HG03342 (cell line): Measurements from ENCODE around the gene TAPBP.

ENCODE experiments used
- ATAC-seq: cut with Tn5 transposase; IDR thresholded peaks from one replicate; pipeline ENCODE4 v1.9.1; 2021; ENCODE audit warnings: mild to moderate bottlenecking, moderate library complexity; ENCODE audit not compliant: unreplicated experiment

TAPBP gene

DNA sequence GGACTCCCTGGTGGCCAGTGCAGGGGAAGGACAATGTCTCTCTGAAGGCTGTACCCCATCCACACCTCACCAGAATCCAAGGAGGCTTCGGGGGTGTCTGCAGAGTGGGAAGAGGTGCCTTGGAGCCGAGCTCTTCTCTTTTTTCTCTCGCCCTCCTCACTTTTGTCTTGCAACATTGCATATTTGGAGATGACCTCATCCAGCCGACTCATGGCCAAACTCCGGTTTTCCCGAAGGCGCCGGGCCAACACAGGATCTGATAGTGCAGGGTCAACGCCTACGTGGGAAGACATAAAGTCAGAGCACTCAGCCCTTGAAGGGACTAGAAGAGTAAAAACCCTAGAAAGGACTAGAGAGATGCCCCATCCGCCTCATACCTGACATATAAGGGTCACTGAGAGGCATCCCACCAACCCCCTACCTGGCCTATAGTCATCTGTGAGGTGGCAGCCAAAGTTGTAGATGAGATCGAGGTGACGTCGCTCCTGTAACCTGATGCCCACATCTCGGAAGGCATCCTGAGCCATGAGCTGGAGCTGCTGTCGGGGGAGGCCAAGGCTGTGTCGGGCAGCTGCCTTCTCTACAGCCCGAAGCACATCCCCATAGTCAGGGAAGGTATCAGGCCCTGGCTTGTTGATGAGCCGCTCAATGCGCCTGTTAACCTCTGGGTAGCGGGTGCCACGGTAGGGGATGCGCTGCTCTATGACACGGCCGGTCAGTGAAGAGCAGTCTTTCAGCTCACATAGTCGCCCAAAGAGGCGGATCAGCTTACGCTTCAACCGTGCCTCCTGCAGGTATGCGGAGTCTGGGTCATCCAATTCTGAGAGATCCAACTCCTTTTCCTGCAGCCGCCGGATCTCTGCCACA is 6.7 kb upstream of the TAPBP start:
- ATAC-seq, result no peak

DNA sequence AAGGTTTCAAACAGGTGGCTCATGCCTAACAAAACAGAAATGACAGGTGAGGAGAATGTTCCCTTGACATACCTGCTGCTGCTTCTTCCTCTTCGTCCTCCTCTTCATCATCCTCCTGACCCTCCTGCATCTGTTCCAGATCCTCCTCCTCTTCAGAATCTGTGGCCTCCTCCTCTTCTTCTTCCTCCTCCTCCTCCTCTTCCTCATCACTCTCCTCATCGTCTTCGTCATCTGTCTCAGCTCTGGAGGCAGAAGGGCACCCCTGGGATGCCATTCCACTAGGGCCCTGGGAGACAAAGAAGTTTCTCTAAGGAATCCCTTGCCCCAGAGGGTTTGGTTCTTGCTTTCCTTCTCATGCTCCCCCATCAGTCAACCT is 6.0 kb upstream of the TAPBP start:
- ATAC-seq, result no peak

DNA sequence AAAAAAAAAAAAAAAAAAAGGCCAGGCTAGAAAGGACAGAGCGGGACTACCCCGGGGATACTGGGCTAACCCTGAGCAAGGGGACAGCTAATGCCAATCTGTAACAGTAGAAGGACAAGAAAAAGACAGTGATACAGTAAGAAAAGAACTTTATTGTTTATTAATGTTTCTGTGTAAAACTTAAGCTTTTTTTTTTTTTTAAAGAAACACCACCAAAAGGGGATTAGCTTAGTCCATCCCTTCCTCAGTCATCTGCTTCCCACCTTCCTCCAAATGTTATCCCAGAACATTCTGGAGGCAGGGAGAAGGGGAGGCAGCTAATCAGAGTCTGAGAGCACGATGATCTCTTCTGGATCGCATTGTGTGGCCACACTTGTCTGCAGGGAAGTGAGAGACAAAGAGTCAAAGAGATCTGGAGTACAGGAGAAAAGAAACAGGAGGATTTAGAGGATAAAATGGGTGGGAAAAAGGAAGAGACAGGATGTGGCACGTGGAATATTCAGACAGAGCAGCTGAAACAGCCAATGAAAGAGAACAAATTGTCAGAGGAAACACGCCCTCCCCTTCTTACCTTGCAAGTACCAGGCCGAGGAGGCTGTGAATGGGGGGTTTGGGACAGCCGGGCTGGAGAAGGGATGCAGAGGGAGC is 4.7 kb upstream of the TAPBP start:
- ATAC-seq, result no peak

DNA sequence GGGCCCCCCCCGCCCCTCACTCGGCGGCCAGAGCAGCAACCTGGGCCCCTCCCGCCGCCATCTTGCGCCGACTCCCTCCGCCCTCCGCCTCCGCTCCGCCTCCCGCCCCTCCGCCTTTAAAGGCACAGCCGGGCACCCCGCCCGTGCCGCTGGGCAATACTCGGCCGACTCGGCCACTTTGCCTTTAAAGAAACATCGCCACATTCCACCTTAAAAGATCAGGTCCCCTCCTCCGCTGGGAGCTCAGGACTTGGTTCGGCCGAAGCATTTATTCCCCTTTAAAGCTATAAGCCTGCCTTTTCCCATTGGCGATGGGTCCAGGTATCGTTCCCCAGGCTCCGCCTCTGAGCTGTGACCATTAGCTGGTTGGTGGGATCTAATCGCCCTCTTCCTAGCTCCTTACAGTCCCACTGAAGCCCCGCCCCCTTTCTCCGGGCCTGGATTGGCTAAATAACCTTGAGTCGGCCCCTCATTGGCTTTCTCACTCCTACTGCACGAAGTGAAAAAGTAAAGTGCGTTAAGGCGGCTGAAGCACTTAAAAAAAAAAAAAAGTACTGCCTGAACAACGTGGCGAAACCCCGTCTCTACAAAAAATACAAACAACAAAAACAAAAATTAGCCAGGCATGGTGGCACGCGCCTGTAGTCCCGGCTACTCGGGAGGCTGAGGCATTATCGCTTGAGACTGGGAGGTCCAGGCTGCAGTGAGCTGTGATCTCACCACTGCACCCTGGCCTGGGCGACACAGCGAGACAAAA is 4.0 kb upstream of the TAPBP start, which contains the start of gene ZBTB22:
Gene ZBTB22, minus strand, starts transcription at position 76 of the 757 bp plus-strand sequence. CDS start 828 bp downstream, outside the sequence.
- peak; percentile 44 for ATAC-seq

DNA sequence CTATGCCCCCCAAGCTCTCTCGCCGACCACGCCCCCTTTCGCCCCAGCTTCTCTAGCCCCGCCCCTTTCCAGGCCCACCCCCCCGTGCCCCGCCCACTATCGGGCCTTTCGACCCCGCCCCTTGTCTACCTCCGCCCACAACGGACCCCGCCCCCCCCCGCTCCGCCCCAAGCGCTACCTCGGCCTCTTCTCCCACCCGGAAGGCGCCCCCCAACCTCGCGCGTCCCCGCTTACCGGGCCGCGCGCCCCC is 3.5 kb upstream of the TAPBP start:
- no peak for ATAC-seq

DNA sequence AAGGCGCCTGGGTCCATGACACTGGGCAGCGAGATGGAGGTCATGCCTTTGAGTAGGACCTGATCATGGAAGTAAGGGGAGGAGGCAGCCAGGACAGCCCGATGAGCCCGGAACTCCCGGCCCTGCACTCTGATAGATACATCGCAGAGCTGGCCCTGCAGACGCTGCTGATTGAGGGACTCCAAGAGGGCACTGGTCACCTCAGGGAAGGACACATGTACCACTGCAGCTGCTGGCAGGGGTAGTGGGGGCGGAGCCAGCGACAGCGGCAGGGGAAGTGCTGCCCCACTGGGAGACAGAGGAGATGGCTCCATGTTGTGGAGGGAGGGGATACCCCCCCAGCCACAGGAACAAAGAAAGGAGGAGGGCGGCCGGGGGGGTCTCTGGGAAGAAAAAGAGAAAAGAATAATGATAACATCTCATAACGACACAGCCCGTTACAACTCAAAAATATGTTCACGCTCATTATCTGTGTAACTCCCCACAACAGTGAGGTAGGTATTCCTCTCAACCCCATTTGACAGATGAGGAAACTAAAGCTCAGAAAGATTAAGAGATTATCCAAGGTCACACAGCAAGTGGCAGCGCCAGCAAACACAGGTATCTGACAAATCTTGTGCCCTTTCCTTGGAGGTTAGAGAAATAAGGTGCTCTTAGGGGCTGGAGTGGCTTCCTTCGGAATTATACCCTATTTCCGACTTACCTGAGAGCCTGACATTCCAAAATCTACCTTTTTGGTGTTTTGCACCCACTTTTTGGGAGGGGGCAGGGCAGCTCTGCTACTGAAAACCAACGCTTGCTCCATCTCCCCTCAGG is 2.9 kb upstream of the TAPBP start:
- no peak for ATAC-seq

DNA sequence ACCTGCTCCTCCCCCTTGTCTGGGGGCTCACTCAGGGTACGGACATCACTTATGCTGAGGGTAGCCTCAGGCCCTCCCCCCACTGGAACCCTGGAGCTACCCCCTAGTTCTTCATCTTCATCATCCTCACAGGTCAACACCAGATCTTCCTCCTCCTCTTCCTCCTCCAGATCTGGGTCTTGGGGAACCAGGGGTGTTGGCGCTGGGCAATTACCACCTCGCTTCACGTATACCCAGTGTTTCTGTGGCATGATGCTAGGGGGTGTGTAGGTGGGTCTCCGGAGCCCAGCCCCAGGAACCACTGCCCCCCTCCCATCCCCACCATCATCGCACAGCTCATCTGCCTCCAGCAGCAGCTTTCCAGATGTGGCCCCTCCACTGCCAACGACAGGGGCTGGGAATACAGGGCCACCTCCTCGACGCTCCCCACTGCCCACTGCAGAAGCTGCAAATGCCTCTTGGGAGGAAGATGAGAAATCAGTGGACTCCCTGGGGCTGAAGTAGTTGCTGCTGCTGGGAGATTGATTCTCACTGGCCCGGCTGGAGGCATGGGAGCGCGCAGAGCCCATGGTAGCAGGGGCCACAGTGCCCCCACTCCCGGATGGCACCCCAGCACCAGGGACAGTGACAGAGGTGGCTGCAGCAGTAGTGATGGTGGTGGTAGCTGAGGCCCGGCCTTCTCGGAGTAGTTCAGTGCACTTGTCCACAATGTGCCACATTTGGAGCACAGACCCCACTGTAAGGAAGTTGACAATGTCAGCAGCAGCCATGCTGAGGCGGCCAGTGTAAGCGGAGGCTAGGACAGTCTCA is 2.1 kb upstream of the TAPBP start:
- ATAC-seq, result no peak

DNA sequence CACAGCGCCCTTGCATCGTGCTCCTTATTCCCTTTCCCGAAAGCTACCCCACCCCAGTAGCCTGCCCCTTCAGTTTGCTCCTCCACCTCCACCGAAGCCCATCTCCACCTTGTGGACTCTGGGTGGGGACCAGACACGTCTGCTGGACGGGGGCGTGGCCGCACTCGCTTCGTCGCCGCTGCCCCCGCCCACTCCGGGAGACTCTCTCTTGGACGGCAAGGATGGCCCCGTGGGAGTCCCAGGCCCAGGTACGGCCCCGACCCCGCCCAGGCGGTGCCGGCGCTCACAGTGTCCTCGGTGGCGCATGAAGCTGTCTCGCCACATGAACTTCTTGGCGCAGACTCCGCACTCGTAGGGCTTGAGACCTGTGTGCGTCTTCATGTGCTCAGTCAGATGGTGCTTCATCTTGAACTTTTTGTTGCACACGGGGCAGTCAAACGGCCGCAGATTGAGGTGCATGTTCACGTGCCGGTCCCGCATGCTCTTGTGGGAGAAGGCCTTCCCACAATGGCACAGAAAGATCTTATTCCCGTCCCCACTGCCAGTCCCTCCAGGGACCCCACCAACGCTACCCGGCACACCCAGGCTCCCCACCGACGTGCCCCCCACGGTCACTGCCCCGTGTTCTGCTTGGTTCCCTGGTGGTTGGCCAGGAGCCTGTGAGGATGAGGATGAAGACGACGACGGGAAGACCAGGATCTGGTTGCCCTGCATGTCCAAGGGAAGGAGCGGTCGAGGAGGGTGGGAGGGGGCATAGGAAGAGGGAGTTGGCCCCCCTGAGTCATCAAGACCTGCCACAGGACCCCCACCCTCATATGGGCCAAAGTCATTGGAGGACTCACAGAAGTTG is 1.3 kb upstream of the TAPBP start:
- ATAC-seq, result no peak

DNA sequence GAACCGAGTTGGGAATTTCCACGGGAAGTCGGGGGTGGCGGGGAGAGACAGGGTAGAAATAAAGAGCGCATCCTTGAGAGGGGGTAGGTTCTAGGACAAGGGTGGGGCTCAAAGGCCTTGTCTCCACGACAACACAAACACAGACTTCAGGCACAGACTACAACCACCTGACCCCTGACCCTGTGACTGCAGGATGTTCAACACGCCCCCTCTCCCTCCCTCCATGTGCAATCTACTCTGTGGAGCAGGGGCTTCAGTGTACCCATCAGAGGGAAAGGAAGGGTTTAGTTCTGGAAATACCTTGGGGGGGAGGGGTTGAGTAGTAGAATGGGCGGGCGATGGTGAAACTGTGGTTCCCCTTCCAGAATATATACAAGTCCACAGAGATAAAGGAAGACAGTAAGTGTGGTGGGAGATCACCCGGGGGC is 651 bp upstream of the TAPBP start:
- no peak for ATAC-seq

DNA sequence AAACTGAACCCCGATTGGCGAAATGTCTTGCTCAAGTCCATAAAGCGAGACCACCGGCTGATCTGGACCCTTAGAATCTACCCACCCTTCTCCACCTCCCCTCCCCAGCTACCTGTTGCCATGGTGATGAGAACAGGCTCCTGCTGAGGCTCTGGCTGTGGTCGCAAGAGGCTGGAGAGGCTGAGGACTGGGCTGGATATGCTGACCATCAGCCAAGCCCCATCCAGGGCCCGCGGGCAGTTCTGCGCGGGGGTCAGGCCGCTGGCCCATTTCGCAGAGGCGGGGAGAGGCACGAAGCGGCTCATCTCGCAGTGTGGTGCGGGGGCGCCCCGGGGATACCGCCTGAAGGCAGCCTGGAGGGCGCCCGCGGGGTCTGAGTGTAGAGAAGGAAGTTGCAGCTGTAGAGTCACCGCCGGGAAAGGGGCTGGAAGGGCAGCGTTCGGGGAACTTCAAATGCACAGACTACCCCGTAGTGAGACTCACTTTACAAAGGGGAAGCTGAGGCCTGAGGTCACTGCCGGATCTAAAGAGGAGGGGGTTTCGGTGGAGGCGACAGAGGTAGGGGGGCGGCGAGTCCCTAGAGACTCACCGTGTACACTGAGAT is 671 bp downstream of the TAPBP start:
- peak; percentile 1 for ATAC-seq

DNA sequence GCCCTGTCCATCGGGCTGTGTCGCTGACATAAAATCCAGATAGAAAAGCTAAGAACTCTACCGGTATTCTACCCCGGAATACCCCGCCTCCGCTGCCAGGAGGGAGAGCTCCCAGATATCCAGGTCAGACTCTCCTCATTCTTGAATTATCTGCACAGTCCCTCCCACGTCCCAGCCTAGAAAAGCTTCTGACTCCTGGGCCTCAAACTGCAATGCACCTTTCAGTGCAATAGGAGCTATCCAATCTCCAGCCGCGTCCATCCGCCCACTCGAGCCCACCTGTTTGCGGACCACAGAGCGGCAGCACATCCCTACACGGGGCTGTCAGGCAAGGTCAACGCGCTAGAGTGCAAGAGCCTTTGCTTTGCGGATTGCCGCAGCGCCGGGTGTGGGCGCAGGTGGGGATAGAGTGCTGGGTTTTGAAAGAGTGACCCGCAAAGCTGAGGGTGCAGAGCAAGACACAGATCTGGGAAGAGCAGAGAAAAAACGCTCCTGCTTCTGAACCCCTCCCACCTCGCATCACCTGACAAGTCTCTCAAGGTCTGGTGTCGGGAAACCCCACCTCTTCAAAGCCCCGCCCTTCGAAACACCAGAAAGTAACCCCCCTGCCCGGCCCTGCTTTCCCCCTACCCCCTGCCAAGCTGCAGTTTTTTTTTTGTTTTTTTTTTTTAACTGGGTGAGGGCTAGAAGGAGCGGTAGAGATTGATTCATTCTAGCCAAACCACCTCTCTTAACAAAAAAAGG is 1.3 kb downstream of the TAPBP start:
- no peak for ATAC-seq

DNA sequence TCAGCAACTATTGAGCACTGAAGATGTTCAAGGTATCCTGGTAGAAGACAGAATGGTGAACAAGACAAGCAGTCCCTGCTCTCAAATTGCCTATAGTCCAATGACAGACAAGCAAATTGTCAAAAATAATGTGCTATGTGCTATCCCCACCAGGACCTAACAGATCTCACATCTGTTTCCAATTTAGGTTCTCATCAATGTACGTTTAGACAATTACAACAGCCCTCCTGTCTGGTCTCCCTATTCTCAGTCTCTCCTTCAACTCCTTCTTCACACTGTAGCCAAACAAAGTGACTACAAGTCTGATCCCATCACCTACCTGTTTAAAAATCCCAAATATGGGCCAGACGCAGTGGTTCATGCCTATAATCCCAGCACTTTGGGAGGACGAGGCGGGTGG is 7.5 kb downstream of the TAPBP start:
- ATAC-seq, result no peak

DNA sequence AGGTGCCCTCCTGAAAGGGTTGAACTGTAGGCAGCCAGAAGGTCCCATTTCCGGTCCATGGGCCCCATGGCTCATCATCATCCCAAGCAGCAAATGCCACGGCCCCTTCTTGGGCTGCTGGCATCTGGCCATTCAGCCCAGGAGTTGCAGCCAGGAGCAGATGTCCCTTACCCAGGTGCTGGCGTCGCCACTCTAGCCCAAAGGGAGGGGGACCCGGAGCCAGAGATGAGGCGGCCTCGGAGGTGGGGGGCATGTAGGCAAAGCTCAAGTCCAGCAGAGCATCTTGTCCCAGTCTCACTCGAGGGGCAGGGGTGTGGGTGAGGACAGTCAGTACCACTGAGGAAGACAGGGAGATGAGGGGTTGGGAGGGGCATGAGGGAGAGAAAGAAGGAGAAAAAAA is 8.8 kb downstream of the TAPBP start:
- no peak for ATAC-seq

DNA sequence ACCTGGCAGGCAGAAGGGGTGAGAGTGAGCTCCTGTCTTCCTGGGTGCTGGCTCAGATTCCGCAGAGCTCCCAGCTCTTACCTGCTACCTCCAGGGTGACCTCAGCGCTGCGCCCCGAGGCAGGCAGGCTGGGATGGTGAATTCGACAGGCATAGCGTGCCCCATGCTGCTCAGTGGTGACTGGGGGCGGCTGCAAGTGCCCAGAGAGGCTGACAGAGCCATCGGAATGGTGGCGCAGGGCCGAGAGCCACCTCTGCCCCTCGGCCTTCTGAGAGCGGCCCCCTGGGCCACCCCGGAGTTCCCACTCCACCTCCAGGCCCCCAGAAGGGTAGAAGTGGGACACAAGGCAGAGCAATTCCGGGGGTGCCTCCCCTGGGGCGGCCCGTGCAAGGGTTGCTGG is 9.7 kb downstream of the TAPBP start:
- no peak for ATAC-seq

DNA sequence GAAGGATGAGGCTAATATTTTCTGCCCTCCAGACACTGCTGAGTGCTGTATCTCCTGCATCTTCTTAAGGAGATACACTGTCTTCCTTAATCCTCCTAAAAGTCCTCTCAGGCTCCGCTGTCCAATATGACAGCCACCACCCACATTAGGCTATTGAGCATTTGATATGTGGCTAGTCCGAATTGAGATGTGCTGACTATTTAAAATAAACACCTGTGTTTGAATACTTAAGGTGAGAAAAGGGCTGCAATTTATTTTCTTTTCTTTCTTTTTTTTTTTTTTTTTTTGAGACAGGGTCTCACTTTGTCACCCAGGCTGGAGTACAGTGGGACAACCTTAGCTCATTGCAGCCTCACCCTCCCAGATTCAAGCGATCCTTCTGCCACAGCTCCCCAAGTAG is 12.0 kb downstream of the TAPBP start:
- no peak for ATAC-seq

DNA sequence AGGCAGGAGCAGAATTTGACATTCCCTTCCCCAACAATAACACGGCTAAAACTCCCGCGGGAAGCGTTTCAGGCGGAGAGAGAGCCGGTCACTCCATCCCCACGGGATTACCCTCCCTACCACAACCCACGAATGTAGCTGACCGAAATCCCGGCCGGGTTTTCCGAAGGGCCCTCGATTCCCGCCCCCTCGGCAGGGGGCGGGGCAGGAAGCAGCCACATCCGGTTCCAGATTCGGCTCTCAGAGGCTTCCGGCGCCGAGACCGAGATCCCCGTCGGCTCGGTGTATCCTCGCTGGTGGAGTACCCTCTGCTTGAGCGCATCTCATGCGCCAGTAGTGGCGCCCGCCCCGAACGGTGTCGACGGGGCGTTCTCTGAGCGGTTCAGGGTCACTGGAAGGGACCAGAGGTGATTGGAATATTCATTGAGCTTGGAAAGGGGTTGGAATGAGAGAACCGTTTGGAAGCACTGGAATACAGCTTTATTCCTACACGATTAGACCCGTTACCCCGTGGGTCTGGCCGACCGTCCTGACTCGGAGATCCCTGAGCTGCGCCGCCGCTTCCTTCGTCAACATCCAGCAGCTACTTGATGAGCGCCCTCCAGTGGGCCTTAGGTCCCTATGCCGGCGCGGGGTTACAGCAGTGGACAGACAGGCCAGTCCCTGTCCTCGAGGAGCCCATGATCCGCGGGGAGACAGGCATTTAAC is 14.5 kb downstream of the TAPBP start:
- ATAC-seq, result peak; percentile 71

DNA sequence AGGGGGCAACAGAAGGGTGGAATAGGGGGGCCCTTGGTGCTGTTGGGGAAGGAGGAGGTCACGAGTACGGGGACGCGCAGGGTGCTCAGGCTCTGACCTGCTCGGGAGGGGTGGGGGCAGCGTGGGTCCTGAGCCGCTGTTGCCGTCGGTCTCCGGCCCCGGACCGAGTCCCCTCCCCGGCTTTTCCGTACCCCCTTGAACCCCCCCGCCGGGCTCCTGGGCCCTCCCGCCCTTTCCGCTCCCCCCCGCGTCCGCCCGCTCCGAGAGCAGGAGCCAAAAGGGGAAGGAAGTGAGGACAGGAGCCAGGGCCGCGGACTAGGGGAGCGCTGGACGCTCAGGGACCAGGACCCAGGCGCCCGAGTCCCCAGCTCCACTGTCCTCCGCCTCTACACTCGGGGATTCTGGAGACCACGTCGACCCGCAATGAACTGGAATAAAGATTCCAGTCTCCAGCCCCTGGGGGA is 15.1 kb downstream of the TAPBP start, which contains the start of gene RGL2:
Gene RGL2, minus strand, starts transcription at position 170 of the 464 bp plus-strand sequence. CDS start 332 bp downstream, outside the sequence.
- peak; percentile 13 for ATAC-seq
